ENCODE results near the gene DHX34.

DNA sequence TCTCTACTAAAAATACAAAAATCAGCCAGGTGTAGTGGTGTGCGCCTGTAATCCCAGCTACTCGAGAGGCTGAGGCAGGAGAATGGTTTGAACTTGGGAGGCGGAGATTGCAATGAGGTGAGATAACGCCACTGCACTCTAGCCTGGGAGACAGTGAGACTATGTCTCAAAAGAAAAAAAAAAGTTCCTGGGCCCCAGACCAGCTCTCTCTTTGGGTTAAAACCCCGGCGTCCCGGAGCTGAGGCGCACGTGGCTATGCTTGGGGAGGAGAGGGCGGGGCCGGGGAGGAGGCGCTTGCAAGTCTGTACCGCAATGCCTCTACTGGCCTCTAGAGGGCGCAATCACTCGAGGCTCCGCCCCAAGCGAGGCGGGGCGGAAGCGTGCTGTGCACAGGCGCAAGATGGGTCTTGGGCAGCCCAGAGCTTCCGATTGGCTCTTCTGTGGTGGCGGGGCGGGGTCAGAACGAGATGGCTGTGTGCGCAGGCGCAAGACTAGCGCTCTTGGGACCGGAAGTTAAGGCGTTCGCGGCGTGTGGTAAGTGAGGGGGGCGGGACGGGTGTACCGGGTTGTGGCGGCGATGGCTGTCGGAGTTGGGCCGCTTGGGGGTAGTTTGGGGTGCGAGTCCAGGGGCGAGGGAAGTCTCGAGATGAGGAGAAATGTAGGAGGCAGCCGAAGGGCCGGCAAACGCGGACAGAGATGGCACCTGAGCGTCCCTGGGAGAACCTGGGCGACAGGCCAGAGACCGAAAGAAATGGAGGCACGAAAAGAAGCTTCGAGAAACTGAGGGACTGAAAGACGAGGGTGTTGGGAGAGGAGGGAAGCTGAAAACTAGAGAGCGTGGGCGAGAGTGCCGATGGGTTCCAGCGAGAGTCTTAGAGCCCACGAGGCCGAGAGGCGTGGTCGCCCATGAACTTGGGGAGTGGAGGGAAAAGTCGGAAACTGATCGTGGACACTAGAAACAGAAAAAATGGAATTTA lies at the start of gene DHX34:
- peak in 1 of 2 donors; percentile 72 for TF ChIP-seq POLR2A (IDR thresholded peaks at IDR 0.05)
- TF ChIP-seq, protein P1, sequence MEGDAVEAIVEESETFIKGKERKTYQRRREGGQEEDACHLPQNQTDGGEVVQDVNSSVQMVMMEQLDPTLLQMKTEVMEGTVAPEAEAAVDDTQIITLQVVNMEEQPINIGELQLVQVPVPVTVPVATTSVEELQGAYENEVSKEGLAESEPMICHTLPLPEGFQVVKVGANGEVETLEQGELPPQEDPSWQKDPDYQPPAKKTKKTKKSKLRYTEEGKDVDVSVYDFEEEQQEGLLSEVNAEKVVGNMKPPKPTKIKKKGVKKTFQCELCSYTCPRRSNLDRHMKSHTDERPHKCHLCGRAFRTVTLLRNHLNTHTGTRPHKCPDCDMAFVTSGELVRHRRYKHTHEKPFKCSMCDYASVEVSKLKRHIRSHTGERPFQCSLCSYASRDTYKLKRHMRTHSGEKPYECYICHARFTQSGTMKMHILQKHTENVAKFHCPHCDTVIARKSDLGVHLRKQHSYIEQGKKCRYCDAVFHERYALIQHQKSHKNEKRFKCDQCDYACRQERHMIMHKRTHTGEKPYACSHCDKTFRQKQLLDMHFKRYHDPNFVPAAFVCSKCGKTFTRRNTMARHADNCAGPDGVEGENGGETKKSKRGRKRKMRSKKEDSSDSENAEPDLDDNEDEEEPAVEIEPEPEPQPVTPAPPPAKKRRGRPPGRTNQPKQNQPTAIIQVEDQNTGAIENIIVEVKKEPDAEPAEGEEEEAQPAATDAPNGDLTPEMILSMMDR (IDR thresholded peaks at IDR 0.05): peak; percentile 98 to 100 (median 99)

Data from heart left ventricle (tissue), 13 donors.